SH-SY5Y (cell line): ENCODE data around the gene ZFPM1.

Source experiments
- GATA2 ChIP-seq: IDR thresholded peaks from 2 replicates; pipeline ENCODE4 v1.6.1; 2011; ENCODE audit warnings: mild to moderate bottlenecking, low read depth, low read length
- GATA3 ChIP-seq: IDR thresholded peaks from 2 replicates; pipeline ENCODE4 v1.6.1; 2011; ENCODE audit warnings: low read depth, mild to moderate bottlenecking, low read length, moderate library complexity

GRCh38 chr16:88530858-88531203 lies 77.8 kb downstream of the ZFPM1 start:
- TF ChIP-seq GATA2 (no peak), GATA3 (no peak)
